Body of pancreas (tissue), 4 donors: Measurements from ENCODE around the gene HOXB5.

Experiments
- CTCF ChIP-seq, 7 experiments: fragments of 450-650 bp in 4 of 7; fragments of 200-600 bp in 3 of 7; sonication (generic) in 3 of 7; IDR thresholded peaks; one replicate each; pipeline ENCODE4 v1.5.1; 2016 to 2019; ENCODE audit warnings: antibody characterized with exemption in 7 of 7
- POLR2A ChIP-seq, 3 donors: fragments of 450-650 bp; IDR thresholded peaks; one replicate each; pipeline ENCODE4 v1.6.1; 2016; ENCODE audit warnings: antibody characterized with exemption in 3 of 3, mild to moderate bottlenecking in 2 of 3

GRCh38 chr17:48616717-48617470, 23.3 kb upstream of the HOXB5 start:
- TF ChIP-seq POLR2A (IDR thresholded peaks at IDR 0.05), result no peak
- no peak for TF ChIP-seq CTCF (IDR thresholded peaks at IDR 0.05)
